ENCODE measurements around the gene RFNG.

The RFNG gene

GRCh38 chr17:82087961-82088837, 36.6 kb upstream of the RFNG start:
- Histone ChIP-seq H3K4me3 (ENCODE audit: control insufficient read depth in 1 of 7, extremely low read depth in 1 of 7, insufficient read depth in 4 of 7, low read depth in 2 of 7, low read length in 6 of 7) (no peak overlapping the region), H3K36me3 (ENCODE audit: control insufficient read depth in 4 of 4, insufficient read depth in 4 of 4, low read length in 3 of 4) (peaks cover 3 to 100% (median 69%) of the 10 kb centered on the region in 4 experiments), H3K4me1 (ENCODE audit: control extremely low read depth in 1 of 4, control insufficient read depth in 4 of 4, insufficient read depth in 4 of 4, low read length in 3 of 4) (no peaks in the 10 kb centered on the region), H3K27me3 (replicated peaks in 2 of 5; ENCODE audit: control insufficient read depth in 4 of 5, insufficient read depth in 5 of 5, low read length in 4 of 5) (no peaks in the 10 kb centered on the region), H3K27ac (ENCODE audit: insufficient read depth in 1 of 2, low read depth in 1 of 2, low read length in 2 of 2, poor library complexity in 1 of 2, severe bottlenecking in 2 of 2) (no peak overlapping the region), H3K9me3 (ENCODE audit: control extremely low read depth in 1 of 5, control insufficient read depth in 4 of 5, insufficient read depth in 2 of 5, low read depth in 1 of 5, low read length in 4 of 5) (no peaks in the 10 kb centered on the region)
- CTCF ChIA-PET: interaction anchor here (0.8 kb wide), 1 partner anchor 19 kb away, joined by 3 read pairs; no protein-coding TSS in a partner anchor
- no peak for DNase-seq
- WGBS (ENCODE audit: insufficient coverage): 97% methylated on average over 37 of the region's 48 CpGs
- POLR2A ChIA-PET: no interaction called here

DNA sequence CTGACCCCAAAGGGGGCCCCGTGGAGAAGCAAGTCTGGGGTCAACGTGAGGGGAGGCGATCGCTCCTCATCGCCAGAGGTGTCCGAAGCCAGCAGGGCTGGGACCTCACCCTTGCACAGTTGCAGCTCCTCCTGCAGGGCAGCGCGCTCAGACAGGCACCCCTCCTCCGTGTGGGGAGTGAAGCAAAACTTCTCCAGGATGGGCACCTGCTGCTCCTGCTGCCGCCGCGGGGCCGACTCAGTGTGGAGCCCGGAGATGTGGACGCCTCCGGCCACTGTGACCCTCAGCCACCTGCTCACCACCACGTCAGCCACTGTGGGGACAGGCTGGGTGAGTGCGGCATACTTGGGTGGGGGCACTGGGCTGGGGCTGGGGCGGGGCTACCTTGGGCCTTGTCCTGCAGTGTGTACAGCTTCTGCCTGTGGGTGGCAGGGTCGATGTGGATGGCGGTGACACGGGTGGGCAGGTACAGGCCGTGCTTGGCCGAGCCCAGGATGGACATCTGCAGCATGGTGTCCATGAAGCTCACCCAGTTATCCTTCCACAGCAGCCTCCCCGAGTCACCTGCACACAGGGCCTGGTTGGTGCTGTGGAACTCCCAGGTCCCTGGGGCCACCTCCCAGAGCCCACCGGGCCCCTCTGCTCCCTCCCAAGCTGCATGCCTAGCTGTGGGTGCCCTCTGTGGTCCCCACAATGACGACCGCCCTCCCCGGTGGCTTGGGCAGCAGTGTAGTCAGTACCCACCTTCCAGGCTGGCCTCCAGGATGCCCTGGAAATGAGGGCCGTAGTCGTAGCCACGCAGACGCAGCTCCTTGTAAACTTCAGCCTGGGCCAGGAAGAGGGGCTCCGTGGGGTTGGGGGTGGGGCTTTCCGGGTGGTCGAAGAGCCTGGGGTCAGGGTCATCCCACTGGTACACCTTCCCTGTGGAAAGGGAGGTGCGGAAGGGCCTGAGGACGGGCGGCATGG, 35.6 kb upstream of the RFNG start:
- CTCF ChIA-PET: interaction anchor here (0.8 kb wide), 1 partner anchor 20 kb away, joined by 3 read pairs; no protein-coding TSS in a partner anchor
- Histone ChIP-seq H3K4me3 (ENCODE audit: control insufficient read depth in 1 of 7, extremely low read depth in 1 of 7, insufficient read depth in 4 of 7, low read depth in 2 of 7, low read length in 6 of 7) (no peak overlapping the region), H3K27me3 (replicated peaks in 2 of 5; ENCODE audit: control insufficient read depth in 4 of 5, insufficient read depth in 5 of 5, low read length in 4 of 5) (no peaks in the 10 kb centered on the region), H3K27ac (ENCODE audit: insufficient read depth in 1 of 2, low read depth in 1 of 2, low read length in 2 of 2, poor library complexity in 1 of 2, severe bottlenecking in 2 of 2) (no peak overlapping the region), H3K4me1 (ENCODE audit: control extremely low read depth in 1 of 4, control insufficient read depth in 4 of 4, insufficient read depth in 4 of 4, low read length in 3 of 4) (no peaks in the 10 kb centered on the region), H3K9me3 (ENCODE audit: control extremely low read depth in 1 of 5, control insufficient read depth in 4 of 5, insufficient read depth in 2 of 5, low read depth in 1 of 5, low read length in 4 of 5) (no peaks in the 10 kb centered on the region), H3K36me3 (ENCODE audit: control insufficient read depth in 4 of 4, insufficient read depth in 4 of 4, low read length in 3 of 4) (peaks cover 3 to 100% (median 72%) of the 10 kb centered on the region in 4 experiments)
- POLR2A ChIA-PET: no interaction called here
- no peak for DNase-seq
- 95% methylated on average over 34 of the region's 39 CpGs for WGBS (ENCODE audit: insufficient coverage)

DNA sequence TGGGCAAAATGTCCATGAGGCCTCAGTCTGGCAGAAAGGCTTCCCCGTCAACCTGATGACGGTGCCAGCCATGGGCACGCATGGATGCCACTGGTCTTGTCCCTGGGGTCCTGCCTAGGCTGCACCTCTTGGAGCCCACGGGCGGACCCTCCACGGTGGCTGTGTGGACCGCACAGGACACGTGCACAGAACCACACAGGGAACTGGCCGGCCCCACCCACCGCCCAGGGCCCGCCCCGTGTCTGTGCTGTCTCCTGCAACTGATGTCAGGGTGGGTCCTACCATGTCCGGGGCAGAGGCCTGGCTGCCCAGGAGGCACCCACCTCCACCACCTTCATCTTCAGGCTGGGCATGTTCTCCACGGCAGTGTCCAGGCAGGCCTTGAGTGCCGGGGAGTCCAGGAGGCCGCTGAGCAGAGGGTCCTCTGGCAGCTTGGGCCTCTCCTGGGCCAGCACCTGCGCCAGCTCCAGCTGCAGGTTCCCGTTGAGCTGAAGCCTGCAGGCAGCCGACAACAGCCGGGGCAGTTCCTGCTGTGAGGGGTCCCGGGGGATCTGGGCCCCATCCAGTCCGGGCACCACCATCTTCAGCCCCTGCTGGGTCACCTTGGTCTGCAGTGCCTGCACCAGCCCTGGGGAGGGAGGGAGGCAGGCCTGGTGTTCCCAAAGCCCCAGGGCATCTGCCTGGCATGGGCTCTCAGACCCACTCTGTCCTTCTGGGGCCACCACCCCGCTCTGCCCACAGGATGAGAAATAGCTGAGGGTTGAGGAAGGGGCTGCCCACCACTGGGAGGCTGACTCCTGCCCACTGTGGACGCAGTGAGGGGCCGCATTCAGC, 34.5 kb upstream of the RFNG start:
- ChIA-PET CTCF (no interaction called here), POLR2A (interaction anchor here (0.6 kb wide), 1 partner anchor 30 kb away, joined by 4 read pairs; no protein-coding TSS in a partner anchor)
- H3K4me1 ChIP-seq (ENCODE audit: control extremely low read depth in 1 of 4, control insufficient read depth in 4 of 4, insufficient read depth in 4 of 4, low read length in 3 of 4): no peaks in the 10 kb centered on the region

DNA sequence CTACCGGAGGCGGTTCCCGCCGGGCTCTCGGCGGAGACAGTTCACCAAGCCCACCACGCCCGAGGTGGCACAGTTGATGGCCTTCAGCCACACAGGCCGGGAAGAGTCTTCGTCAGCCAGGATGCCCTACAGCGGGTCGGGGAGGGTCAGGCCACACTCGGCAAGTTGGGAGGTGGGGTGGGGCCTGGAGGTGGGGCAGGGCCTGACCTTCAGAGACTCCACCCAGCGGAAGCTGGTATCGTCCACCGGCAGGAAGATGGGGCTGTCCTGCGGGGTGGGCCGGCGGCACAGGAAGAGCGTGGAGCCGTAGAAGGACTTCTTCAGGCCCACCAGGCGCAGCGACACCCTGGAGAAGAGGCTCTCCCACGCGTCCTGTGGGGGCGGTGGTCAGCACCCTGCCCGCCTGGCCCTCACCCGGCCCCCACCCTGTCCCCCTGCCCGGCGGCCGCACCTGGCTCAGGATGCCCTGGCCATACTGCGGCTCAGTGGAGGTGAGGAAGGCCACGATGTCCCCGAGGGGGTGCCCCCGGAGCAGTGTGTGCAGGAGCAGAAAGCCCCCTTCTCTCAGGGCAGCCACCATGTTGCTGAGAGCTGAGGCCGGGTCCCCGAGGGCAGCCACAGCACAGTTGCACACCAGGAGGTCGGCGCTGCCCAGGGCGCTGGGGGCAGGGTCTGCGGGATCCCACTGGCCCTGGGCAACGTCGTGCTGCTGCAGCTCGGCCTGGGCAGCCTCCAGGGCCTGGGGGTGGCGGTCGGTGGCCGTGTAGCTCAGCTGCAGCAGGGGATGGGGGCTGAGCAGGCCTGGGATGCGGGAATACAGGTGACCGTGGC, 33.6 kb upstream of the RFNG start:
- no peaks in the 10 kb centered on the region for H3K27me3 ChIP-seq (replicated peaks in 2 of 5; ENCODE audit: control insufficient read depth in 4 of 5, insufficient read depth in 5 of 5, low read length in 4 of 5)
- CTCF ChIA-PET: interaction anchor here (0.6 kb wide), 1 partner anchor 13 kb away, joined by 3 read pairs; no protein-coding TSS in a partner anchor
- H3K4me1 ChIP-seq (ENCODE audit: control extremely low read depth in 1 of 4, control insufficient read depth in 4 of 4, insufficient read depth in 4 of 4, low read length in 3 of 4): no peaks in the 10 kb centered on the region
- no peak overlapping the region for H3K4me3 ChIP-seq (ENCODE audit: control insufficient read depth in 1 of 7, extremely low read depth in 1 of 7, insufficient read depth in 4 of 7, low read depth in 2 of 7, low read length in 6 of 7)
- peaks cover 3 to 100% (median 68%) of the 10 kb centered on the region in 4 experiments for H3K36me3 ChIP-seq (ENCODE audit: control insufficient read depth in 4 of 4, insufficient read depth in 4 of 4, low read length in 3 of 4)
- DNase-seq: no peak
- H3K9me3 ChIP-seq (ENCODE audit: control extremely low read depth in 1 of 5, control insufficient read depth in 4 of 5, insufficient read depth in 2 of 5, low read depth in 1 of 5, low read length in 4 of 5): no peaks in the 10 kb centered on the region
- no peak overlapping the region for H3K27ac ChIP-seq (ENCODE audit: insufficient read depth in 1 of 2, low read depth in 1 of 2, low read length in 2 of 2, poor library complexity in 1 of 2, severe bottlenecking in 2 of 2)
- WGBS (ENCODE audit: insufficient coverage): 97% methylated on average over 46 of the region's 49 CpGs
- POLR2A ChIA-PET: no interaction called here

More for the DNA sequence above, 34.5 kb upstream of the RFNG start:
- Histone ChIP-seq H3K27ac (ENCODE audit: insufficient read depth in 1 of 2, low read depth in 1 of 2, low read length in 2 of 2, poor library complexity in 1 of 2, severe bottlenecking in 2 of 2) (no peak overlapping the region), H3K9me3 (ENCODE audit: control extremely low read depth in 1 of 5, control insufficient read depth in 4 of 5, insufficient read depth in 2 of 5, low read depth in 1 of 5, low read length in 4 of 5) (no peaks in the 10 kb centered on the region), H3K27me3 (replicated peaks in 2 of 5; ENCODE audit: control insufficient read depth in 4 of 5, insufficient read depth in 5 of 5, low read length in 4 of 5) (no peaks in the 10 kb centered on the region), H3K4me3 (ENCODE audit: control insufficient read depth in 1 of 7, extremely low read depth in 1 of 7, insufficient read depth in 4 of 7, low read depth in 2 of 7, low read length in 6 of 7) (no peak overlapping the region), H3K36me3 (ENCODE audit: control insufficient read depth in 4 of 4, insufficient read depth in 4 of 4, low read length in 3 of 4) (peaks cover 3 to 100% (median 69%) of the 10 kb centered on the region in 4 experiments)
- 94% methylated on average over 20 of the region's 25 CpGs for WGBS (ENCODE audit: insufficient coverage)
- DNase-seq: no peak

- Histone ChIP-seq H3K27ac (ENCODE audit: insufficient read depth in 1 of 2, low read depth in 1 of 2, low read length in 2 of 2, poor library complexity in 1 of 2, severe bottlenecking in 2 of 2) (no peak overlapping the region), H3K9me3 (ENCODE audit: control extremely low read depth in 1 of 5, control insufficient read depth in 4 of 5, insufficient read depth in 2 of 5, low read depth in 1 of 5, low read length in 4 of 5) (no peaks in the 10 kb centered on the region), H3K36me3 (ENCODE audit: control insufficient read depth in 4 of 4, insufficient read depth in 4 of 4, low read length in 3 of 4) (peaks cover 3 to 99% (median 70%) of the 10 kb centered on the region in 4 experiments), H3K4me1 (ENCODE audit: control extremely low read depth in 1 of 4, control insufficient read depth in 4 of 4, insufficient read depth in 4 of 4, low read length in 3 of 4) (no peaks in the 10 kb centered on the region), H3K4me3 (ENCODE audit: control insufficient read depth in 1 of 7, extremely low read depth in 1 of 7, insufficient read depth in 4 of 7, low read depth in 2 of 7, low read length in 6 of 7) (no peak overlapping the region), H3K27me3 (replicated peaks in 2 of 5; ENCODE audit: control insufficient read depth in 4 of 5, insufficient read depth in 5 of 5, low read length in 4 of 5) (no peaks in the 10 kb centered on the region)
- no peak for DNase-seq
- CTCF ChIA-PET: no interaction called here
- POLR2A ChIA-PET: no interaction called here
- WGBS (ENCODE audit: insufficient coverage): 97% methylated on average over 30 of the region's 31 CpGs
Measured at GRCh38 chr17:82084373-82085030, 32.9 kb upstream of the RFNG start.
